Esophagus (tissue), 2 donors: Measurements from ENCODE around the gene PDE8A. TPM values are rescaled to one million over a fixed set of nuclear protein-coding genes. Genes with fewer than 3 reads are reported as not detected.

Experiments
- H3K27ac ChIP-seq, 2 donors: one replicate each; pipeline ENCODE4 v1.5.1; 2013; ENCODE audit warnings: low read depth in 2 of 2, mild to moderate bottlenecking in 2 of 2, inconsistent platforms in 1 of 2, low read length in 1 of 2, moderate library complexity in 1 of 2
- H3K27me3 ChIP-seq, 2 donors: one replicate each; pipeline ENCODE4 v1.6.1; 2013; ENCODE audit warnings: low read length in 2 of 2, control low read depth in 1 of 2, mild to moderate bottlenecking in 1 of 2; ENCODE audit not compliant: insufficient read depth in 2 of 2, control insufficient read depth in 1 of 2
- H3K36me3 ChIP-seq, 2 donors: one replicate each; pipeline ENCODE4 v1.6.1; 2013; ENCODE audit warnings: low read length in 1 of 2; ENCODE audit not compliant: control insufficient read depth in 2 of 2, insufficient read depth in 2 of 2
- H3K4me1 ChIP-seq, 2 donors: one replicate each; pipeline ENCODE4 v1.6.1; 2013; ENCODE audit warnings: low read length in 1 of 2; ENCODE audit not compliant: control insufficient read depth in 2 of 2, insufficient read depth in 2 of 2
- H3K4me3 ChIP-seq, 2 donors: one replicate each; pipeline ENCODE4 v1.5.1; 2013; ENCODE audit warnings: low read length in 2 of 2, mild to moderate bottlenecking in 2 of 2, low read depth in 1 of 2, moderate library complexity in 1 of 2
- H3K9me3 ChIP-seq, 2 donors: one replicate each; pipeline ENCODE4 v1.6.1; 2013; ENCODE audit warnings: mild to moderate bottlenecking in 2 of 2, low read depth in 1 of 2, low read length in 1 of 2, moderate library complexity in 1 of 2; ENCODE audit not compliant: control insufficient read depth in 2 of 2, insufficient read depth in 1 of 2
- WGBS, 2 donors: extraction: QIAGEN DNeasy Blood & Tissue Kit; methylation state at CpG; one replicate each; pipeline ENCODE4 v1.1.7; 2013; 5-methylcytosine and 5-hydroxymethylcytosine counted together
- polyA plus RNA-seq, 2 donors: library from polyadenylated mRNA; stranded (reverse); fragments of 200-250 nt; gene quantifications; one replicate each; pipeline ENCODE4 v1.2.3, GENCODE V29; 2013
- donor health status: healthy with polysubstance abuse.
- donor health status: Bipolar disorder and iron deficiency.

PDE8A gene
- polyA plus RNA-seq, 2 donors = 6.6 to 10.1 TPM

GRCh38 chr15:84960391-84961113, 21.1 kb upstream of the PDE8A start:
- no peak overlapping the region for H3K4me3 ChIP-seq
- peaks cover 1 to 3% of the 10 kb centered on the region in 2 donors for H3K9me3 ChIP-seq
- 80 to 87% methylated on average over 13 of the region's 13 CpGs for WGBS, 2 donors
- H3K27ac ChIP-seq = no peak overlapping the region
- H3K27me3 ChIP-seq = no peaks in the 10 kb centered on the region
- no peaks in the 10 kb centered on the region for H3K36me3 ChIP-seq
- peaks cover 0 to 10% of the 10 kb centered on the region in 2 donors for H3K4me1 ChIP-seq

DNA sequence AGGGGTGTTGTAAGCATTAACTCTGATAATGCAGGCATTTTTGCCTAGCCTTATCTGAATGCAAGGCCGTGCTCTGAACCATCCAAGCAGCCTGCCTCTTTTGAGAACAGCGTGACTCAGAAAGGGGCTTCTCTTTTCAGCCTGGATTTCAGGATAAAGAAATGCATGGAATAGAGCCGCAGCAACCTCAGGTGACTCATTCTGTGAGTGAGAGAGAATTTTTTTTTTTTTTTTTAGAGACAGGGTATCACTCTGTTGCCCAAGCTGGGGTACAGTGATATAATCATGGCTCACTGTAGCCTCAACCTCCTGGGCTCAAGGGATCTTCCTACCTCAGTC, 20.6 kb upstream of the PDE8A start:
- no peak overlapping the region for H3K27ac ChIP-seq
- no peak overlapping the region for H3K4me3 ChIP-seq
- peaks cover 1 to 3% of the 10 kb centered on the region in 2 donors for H3K9me3 ChIP-seq
- no peaks in the 10 kb centered on the region for H3K27me3 ChIP-seq
- no peaks in the 10 kb centered on the region for H3K36me3 ChIP-seq
- 80% methylated on average over 3 of the region's 3 CpGs for WGBS, 2 donors
- peaks cover 0 to 10% of the 10 kb centered on the region in 2 donors for H3K4me1 ChIP-seq

GRCh38 chr15:84961707-84962106, 19.9 kb upstream of the PDE8A start:
- Histone ChIP-seq H3K9me3 (peaks cover 1 to 3% of the 10 kb centered on the region in 2 donors), H3K27me3 (no peaks in the 10 kb centered on the region), H3K4me1 (peaks cover 0 to 10% of the 10 kb centered on the region in 2 donors), H3K4me3 (no peak overlapping the region), H3K27ac (no peak overlapping the region), H3K36me3 (no peaks in the 10 kb centered on the region)
- 81 to 89% methylated on average over 3 of the region's 3 CpGs for WGBS, 2 donors

DNA sequence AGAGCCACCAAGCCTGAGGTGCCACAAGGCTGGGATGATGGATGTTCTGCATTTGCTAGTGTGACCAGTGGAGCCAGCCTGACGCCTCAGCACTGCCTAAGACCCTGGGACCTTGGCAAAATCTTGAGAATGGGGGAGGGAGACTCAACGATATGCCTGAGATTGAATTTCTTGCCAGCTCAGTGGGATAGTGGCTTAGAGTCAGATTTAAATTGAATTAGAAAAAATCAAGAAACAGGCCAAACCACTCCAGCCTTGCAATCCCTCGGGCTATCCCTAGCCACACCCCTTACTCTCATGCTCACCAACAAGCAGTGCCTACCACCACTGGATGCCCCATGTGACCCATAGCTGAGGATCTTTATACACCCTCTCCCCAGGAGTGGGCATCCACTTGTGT, 18.7 kb upstream of the PDE8A start:
- Histone ChIP-seq H3K4me1 (peaks cover 0 to 10% of the 10 kb centered on the region in 2 donors), H3K4me3 (no peak overlapping the region), H3K9me3 (peaks cover 1 to 3% of the 10 kb centered on the region in 2 donors), H3K36me3 (no peaks in the 10 kb centered on the region), H3K27me3 (no peaks in the 10 kb centered on the region), H3K27ac (no peak overlapping the region)
- WGBS, 2 donors = 47 to 58% methylated on average over 3 of the region's 3 CpGs

- WGBS, 2 donors = 44 to 52% methylated on average over 3 of the region's 3 CpGs
- Histone ChIP-seq H3K27me3 (no peaks in the 10 kb centered on the region), H3K9me3 (peaks cover 1 to 3% of the 10 kb centered on the region in 2 donors), H3K36me3 (no peaks in the 10 kb centered on the region), H3K27ac (no peak overlapping the region), H3K4me3 (no peak overlapping the region), H3K4me1 (peaks cover 0 to 10% of the 10 kb centered on the region in 2 donors)
Measured at GRCh38 chr15:84967380-84967779, 14.3 kb upstream of the PDE8A start.

DNA sequence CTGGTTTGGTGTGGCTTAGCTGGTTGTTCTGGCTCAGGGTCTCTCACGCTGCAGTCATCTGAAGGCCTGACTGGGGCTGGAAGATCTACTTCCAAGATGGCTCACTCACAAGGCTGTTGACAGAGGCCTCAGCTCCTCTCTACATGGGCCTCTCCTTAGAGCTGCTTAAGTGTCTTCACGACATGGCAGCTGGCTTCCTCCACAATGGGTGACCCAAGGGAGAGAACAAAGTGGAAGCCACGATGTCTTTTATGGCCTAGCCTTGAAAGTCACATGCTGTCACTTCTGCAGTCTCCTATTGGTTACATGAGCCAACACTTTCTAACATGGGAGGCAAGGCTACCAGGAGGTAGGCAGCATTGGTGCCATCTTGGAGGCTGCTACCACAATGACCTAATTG, 13.4 kb upstream of the PDE8A start:
- peaks cover 0 to 3% of the 10 kb centered on the region in 2 donors for H3K9me3 ChIP-seq
- H3K27ac ChIP-seq = no peak overlapping the region
- no peaks in the 10 kb centered on the region for H3K27me3 ChIP-seq
- H3K4me1 ChIP-seq = peaks cover 0 to 3% of the 10 kb centered on the region in 2 donors
- whole genome bisulfite sequencing, 2 donors = 92 to 94% methylated on average over 3 of the region's 3 CpGs
- H3K4me3 ChIP-seq = no peak overlapping the region
- H3K36me3 ChIP-seq = no peaks in the 10 kb centered on the region

GRCh38 chr15:84969257-84969656, 12.4 kb upstream of the PDE8A start:
- Histone ChIP-seq H3K4me1 (no peaks in the 10 kb centered on the region), H3K36me3 (no peaks in the 10 kb centered on the region), H3K9me3 (peaks cover 0 to 3% of the 10 kb centered on the region in 2 donors), H3K27ac (no peak overlapping the region), H3K27me3 (no peaks in the 10 kb centered on the region), H3K4me3 (no peak overlapping the region)
- 63 to 67% methylated on average over 6 of the region's 6 CpGs for WGBS, 2 donors

- Histone ChIP-seq H3K27me3 (no peaks in the 10 kb centered on the region), H3K4me3 (no peak overlapping the region), H3K4me1 (no peaks in the 10 kb centered on the region), H3K27ac (no peak overlapping the region), H3K36me3 (no peaks in the 10 kb centered on the region), H3K9me3 (no peaks in the 10 kb centered on the region)
- WGBS, 2 donors = 67 to 79% methylated on average over 3 of the region's 3 CpGs
Measured at GRCh38 chr15:84970843-84971242, 10.8 kb upstream of the PDE8A start.

DNA sequence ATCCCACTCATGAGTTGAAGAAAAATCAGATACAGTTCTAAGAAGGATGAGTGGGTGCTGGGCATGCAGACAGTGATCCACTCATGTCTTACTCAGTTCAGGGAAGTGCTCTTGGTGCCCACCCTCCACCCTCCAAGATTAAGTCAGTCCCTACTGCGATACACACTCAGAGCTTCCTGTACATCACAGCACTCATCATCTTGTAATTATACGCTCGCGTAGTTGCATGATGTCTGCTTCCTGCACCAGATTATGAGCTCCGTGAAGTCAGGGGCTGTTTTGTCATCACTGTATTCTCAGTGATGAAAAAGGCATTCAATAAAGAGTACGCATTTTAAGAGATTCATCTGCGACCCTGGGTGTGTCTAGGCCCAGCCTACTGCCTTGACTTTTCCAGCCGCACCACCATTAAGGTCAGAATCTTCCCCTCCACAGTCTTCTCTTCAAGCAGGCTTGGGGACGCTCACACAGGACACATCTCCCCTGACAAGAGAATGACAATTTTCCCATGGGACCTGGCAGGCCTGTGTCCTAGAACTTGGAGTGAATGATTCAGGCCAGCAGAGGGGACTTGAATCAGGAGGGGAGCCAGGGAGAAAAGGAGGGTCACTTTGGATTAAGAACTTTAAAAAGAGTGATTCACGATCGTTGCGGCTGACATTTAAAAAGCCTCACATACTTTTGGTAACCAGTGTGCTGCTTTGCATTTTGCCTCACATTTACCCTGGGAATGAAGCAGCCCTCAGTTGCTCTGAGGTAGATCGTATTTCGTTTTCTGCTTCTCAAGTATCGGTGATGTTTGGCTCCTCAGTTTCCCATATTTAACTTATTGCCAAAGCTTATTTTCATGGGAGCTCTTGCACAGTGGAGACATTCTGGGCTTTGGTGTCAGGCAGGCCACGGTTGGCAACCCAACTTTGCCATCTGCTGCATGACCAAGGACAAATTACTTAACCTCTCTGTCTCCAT, 7.9 kb upstream of the PDE8A start:
- no peaks in the 10 kb centered on the region for H3K27me3 ChIP-seq
- no peaks in the 10 kb centered on the region for H3K36me3 ChIP-seq
- 86 to 88% methylated on average over 16 of the region's 16 CpGs for WGBS, 2 donors
- no peaks in the 10 kb centered on the region for H3K9me3 ChIP-seq
- no peak overlapping the region for H3K27ac ChIP-seq
- no peak overlapping the region for H3K4me3 ChIP-seq
- H3K4me1 ChIP-seq = no peaks in the 10 kb centered on the region
